ENCODE results near the gene CAMK1.

The CAMK1 gene

GRCh38 chr3:9710174-9710739 lies 59.5 kb downstream of the CAMK1 start:
- no peak for DNase-seq (ENCODE audit: low read depth in 3 of 3)

All from stimulated activated CD4-positive, alpha-beta T cell treated with anti-CD3 and anti-CD28 coated beads, TNF-alpha, amount 100 ng/mL, for 48 hours (primary cell).